Measurements from ENCODE around the gene TLCD3A.

DNA sequence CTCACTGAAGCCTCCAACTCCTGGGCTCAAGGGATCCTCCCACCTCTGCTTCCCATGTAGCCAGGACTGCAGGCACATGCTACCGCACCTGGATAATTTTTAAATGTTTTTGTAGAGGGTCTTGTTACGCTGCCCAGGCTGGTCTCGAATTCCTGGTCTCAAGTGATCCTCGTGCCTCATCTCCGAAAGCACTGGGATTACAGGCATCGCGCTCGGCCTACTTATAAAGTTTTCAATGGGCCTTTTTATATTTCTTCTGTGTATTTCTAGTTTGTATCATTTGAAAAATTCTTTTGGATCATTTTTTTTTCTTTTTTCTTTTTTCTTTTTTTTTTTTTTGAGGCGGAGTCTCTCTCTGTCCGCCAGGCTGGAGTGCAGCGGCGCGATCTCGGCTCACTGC, 7.3 kb upstream of the TLCD3A start:
- TF ChIP-seq, protein P1, sequence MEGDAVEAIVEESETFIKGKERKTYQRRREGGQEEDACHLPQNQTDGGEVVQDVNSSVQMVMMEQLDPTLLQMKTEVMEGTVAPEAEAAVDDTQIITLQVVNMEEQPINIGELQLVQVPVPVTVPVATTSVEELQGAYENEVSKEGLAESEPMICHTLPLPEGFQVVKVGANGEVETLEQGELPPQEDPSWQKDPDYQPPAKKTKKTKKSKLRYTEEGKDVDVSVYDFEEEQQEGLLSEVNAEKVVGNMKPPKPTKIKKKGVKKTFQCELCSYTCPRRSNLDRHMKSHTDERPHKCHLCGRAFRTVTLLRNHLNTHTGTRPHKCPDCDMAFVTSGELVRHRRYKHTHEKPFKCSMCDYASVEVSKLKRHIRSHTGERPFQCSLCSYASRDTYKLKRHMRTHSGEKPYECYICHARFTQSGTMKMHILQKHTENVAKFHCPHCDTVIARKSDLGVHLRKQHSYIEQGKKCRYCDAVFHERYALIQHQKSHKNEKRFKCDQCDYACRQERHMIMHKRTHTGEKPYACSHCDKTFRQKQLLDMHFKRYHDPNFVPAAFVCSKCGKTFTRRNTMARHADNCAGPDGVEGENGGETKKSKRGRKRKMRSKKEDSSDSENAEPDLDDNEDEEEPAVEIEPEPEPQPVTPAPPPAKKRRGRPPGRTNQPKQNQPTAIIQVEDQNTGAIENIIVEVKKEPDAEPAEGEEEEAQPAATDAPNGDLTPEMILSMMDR (IDR thresholded peaks at IDR 0.05), result no peak
- TF ChIP-seq, protein P2, sequence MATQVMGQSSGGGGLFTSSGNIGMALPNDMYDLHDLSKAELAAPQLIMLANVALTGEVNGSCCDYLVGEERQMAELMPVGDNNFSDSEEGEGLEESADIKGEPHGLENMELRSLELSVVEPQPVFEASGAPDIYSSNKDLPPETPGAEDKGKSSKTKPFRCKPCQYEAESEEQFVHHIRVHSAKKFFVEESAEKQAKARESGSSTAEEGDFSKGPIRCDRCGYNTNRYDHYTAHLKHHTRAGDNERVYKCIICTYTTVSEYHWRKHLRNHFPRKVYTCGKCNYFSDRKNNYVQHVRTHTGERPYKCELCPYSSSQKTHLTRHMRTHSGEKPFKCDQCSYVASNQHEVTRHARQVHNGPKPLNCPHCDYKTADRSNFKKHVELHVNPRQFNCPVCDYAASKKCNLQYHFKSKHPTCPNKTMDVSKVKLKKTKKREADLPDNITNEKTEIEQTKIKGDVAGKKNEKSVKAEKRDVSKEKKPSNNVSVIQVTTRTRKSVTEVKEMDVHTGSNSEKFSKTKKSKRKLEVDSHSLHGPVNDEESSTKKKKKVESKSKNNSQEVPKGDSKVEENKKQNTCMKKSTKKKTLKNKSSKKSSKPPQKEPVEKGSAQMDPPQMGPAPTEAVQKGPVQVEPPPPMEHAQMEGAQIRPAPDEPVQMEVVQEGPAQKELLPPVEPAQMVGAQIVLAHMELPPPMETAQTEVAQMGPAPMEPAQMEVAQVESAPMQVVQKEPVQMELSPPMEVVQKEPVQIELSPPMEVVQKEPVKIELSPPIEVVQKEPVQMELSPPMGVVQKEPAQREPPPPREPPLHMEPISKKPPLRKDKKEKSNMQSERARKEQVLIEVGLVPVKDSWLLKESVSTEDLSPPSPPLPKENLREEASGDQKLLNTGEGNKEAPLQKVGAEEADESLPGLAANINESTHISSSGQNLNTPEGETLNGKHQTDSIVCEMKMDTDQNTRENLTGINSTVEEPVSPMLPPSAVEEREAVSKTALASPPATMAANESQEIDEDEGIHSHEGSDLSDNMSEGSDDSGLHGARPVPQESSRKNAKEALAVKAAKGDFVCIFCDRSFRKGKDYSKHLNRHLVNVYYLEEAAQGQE (IDR thresholded peaks at IDR 0.05; ENCODE audit: low read depth, low read length), result no peak
- no peak for TF ChIP-seq EZH2phosphoT487 (IDR thresholded peaks at IDR 0.05; ENCODE audit: borderline replicate concordance, low read depth)
- TF ChIP-seq, protein P3, sequence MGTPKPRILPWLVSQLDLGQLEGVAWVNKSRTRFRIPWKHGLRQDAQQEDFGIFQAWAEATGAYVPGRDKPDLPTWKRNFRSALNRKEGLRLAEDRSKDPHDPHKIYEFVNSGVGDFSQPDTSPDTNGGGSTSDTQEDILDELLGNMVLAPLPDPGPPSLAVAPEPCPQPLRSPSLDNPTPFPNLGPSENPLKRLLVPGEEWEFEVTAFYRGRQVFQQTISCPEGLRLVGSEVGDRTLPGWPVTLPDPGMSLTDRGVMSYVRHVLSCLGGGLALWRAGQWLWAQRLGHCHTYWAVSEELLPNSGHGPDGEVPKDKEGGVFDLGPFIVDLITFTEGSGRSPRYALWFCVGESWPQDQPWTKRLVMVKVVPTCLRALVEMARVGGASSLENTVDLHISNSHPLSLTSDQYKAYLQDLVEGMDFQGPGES (IDR thresholded peaks at IDR 0.05; ENCODE audit: low read depth, low read length), result no peak
- no peak for TF ChIP-seq EP300 (IDR thresholded peaks at IDR 0.05; ENCODE audit: borderline replicate concordance in 1 of 2, low read depth in 1 of 2, low read length in 1 of 2)
- TF ChIP-seq FOSL2 (IDR thresholded peaks at IDR 0.05; ENCODE audit: borderline replicate concordance, low read depth), result no peak
- no peak for TF ChIP-seq SMC3 (IDR thresholded peaks at IDR 0.05; ENCODE audit: low read depth, low read length)
- no peak for TF ChIP-seq TAF1 (IDR thresholded peaks at IDR 0.05; ENCODE audit: borderline replicate concordance, low read depth, low read length)
- TF ChIP-seq POLR2AphosphoS5 (IDR thresholded peaks at IDR 0.05; ENCODE audit: low read depth, low read length), result no peak
- TF ChIP-seq, protein P4, sequence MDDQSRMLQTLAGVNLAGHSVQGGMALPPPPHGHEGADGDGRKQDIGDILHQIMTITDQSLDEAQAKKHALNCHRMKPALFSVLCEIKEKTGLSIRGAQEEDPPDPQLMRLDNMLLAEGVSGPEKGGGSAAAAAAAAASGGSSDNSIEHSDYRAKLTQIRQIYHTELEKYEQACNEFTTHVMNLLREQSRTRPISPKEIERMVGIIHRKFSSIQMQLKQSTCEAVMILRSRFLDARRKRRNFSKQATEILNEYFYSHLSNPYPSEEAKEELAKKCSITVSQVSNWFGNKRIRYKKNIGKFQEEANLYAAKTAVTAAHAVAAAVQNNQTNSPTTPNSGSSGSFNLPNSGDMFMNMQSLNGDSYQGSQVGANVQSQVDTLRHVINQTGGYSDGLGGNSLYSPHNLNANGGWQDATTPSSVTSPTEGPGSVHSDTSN (IDR thresholded peaks at IDR 0.05), result no peak
- TF ChIP-seq MXI1 (IDR thresholded peaks at IDR 0.05; ENCODE audit: low read depth, low read length), result no peak
- no peak for TF ChIP-seq RFX5 (IDR thresholded peaks at IDR 0.05; ENCODE audit: low read length)
- no peak for TF ChIP-seq SIN3A (IDR thresholded peaks at IDR 0.05; ENCODE audit: borderline replicate concordance, low read depth, low read length)
- no peak for TF ChIP-seq RAD21 (IDR thresholded peaks at IDR 0.05; ENCODE audit: low read length)
